Retina (tissue), 1 donor: ENCODE results near the gene AMACR.
"Not testable (repeated sequence)": the region's sequence is repeated elsewhere in the genome, so short reads cannot be mapped to it uniquely, and the experiment has no call there.

Experiments used
- DNase-seq: peaks from one replicate; pipeline ENCODE4 v3.0.0-alpha.2; 2016

The AMACR gene

GRCh38 chr5:33964132-33964700 is 43.6 kb downstream of the AMACR start:
- no peak for DNase-seq

GRCh38 chr5:33958176-33958575 is 49.7 kb downstream of the AMACR start:
- DNase-seq: no peak

- no peak for DNase-seq
Observed at GRCh38 chr5:33957577-33958150, 50.2 kb downstream of the AMACR start.

- not testable (repeated sequence) for DNase-seq
Observed at GRCh38 chr5:33952175-33952574, 55.7 kb downstream of the AMACR start.

GRCh38 chr5:33944543-33945132 is 63.2 kb downstream of the AMACR start:
- DNase-seq: no peak

- DNase-seq: no peak
Observed at GRCh38 chr5:33941090-33941489, 66.8 kb downstream of the AMACR start.

- DNase-seq: no peak
Observed at GRCh38 chr5:33939556-33940262, 68.1 kb downstream of the AMACR start.

- no peak for DNase-seq
Observed at GRCh38 chr5:33938881-33939280, 69.0 kb downstream of the AMACR start.

GRCh38 chr5:33938507-33938796 is 69.4 kb downstream of the AMACR start:
- DNase-seq: peak; percentile 43

- peak; percentile 60 for DNase-seq
Observed at GRCh38 chr5:33937707-33938506, 69.9 kb downstream of the AMACR start.

GRCh38 chr5:33937017-33937706 is 70.7 kb downstream of the AMACR start:
- DNase-seq: peak; percentile 51

GRCh38 chr5:33936381-33937016 is 71.4 kb downstream of the AMACR start, which contains the start of gene RXFP3:
TSS of gene RXFP3 (plus strand) at chr5:33936386. CDS start at chr5:33936741, 355 bp downstream.
- DNase-seq: peak; percentile 77
